Stomach (tissue), 4 donors: ENCODE data around the gene OBSCN.

Source experiments
- CTCF ChIP-seq, 7 experiments: fragments of 450-650 bp in 4 of 7; fragments of 200-600 bp in 3 of 7; sonication (generic) in 3 of 7; IDR thresholded peaks; one replicate each; pipeline ENCODE4 v1.5.1; 2016 to 2019; ENCODE audit warnings: antibody characterized with exemption in 7 of 7, control low read depth in 2 of 7, mild to moderate bottlenecking in 1 of 7
- EP300 ChIP-seq: sonication (generic); formaldehyde crosslinking; IDR thresholded peaks from one replicate; pipeline ENCODE4 v1.6.1; 2017; ENCODE audit warnings: antibody characterized with exemption
- POLR2A ChIP-seq, 4 donors: fragments of 450-650 bp; IDR thresholded peaks; one replicate each; pipeline ENCODE4 v1.6.1; 2016; ENCODE audit warnings: antibody characterized with exemption in 4 of 4, control low read depth in 2 of 4, mild to moderate bottlenecking in 1 of 4, moderate library complexity in 1 of 4
- POLR2AphosphoS5 ChIP-seq, 3 donors: sonication (generic); formaldehyde crosslinking; IDR thresholded peaks; one replicate each; pipeline ENCODE4 v1.6.1; 2016; ENCODE audit warnings: antibody characterized with exemption in 3 of 3

DNA sequence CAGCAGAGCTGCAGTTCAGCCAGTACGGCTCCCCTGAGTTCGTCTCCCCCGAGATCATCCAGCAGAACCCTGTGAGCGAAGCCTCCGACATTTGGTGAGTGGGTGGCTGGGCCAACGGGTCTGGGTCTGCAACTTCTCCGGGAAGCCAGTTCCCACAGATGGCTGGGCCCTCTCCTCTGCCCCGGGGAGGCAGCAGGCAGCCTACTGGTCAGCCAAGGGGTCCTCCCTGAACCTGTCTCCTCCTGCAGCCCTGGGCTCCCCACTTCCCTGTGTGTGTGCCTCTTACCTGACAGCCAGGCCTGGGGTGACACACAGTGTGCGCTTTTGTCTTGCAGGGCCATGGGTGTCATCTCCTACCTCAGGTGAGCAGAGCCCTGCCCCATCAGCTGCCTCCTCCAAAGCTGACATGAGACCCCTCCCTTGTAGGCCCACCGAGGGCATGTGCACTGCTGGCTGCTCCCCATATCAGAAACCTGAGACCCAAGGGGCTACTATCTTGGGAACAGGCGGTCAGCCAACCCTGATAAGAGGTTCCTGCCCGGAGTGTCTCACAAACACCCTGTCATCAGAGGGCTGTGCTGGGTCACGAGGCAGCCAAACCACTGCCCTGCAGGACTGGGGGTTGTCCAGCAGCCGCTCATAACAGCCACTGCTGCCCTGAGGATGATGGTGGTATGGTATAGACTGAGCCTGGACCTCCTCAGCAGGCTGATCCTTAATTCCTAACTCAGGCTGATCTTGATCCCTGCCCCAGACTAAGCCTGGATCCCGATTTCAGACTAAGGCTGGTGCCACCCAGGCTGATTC is 161.2 kb downstream of the OBSCN start:
- TF ChIP-seq POLR2A (IDR thresholded peaks at IDR 0.05) (no peak), CTCF (IDR thresholded peaks at IDR 0.05) (no peak), EP300 (no peak), POLR2AphosphoS5 (IDR thresholded peaks at IDR 0.05) (no peak)
